Measurements from ENCODE around the gene ATXN7L1. TPM values are rescaled to one million over a fixed set of nuclear protein-coding genes. Genes with fewer than 3 reads are reported as not detected.

Gene ATXN7L1
- total and polyA plus RNA-seq, 2 of the 8 experiments (the other 6 are each of a cell fraction or from before 2014, with no cell fraction given) = 14.3 to 34.0 TPM

DNA sequence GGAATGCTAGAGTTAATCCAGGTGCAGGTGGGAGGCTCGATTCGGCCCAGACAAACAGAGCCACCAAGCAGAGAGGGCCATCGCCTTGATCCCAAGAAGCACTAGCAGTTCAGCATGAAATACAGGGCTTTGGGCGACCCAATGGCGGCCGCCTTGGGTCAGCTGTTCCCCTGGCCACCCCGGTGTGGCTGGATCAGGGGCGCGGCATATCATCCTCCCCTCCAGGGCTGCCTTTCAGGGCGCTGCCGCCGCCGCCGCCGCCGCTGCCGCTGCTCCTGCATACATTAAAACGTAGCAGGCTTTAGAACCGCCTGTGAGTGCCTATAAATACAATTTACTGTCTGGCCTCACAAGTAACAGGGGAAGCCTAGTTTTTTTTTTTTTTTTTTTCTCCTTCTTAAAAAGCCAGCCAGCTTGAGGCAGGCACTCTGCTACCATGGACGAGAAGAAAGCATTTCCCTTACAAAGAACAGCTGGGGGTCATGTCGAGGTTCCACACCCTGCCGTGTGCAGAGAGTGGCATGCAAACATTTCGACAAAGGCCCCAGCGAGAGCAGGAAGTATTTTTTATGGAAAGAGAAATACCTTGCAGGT lies 237.4 kb downstream of the ATXN7L1 start:
- Histone ChIP-seq H3K27me3 (replicated peaks in 1 of 4; ENCODE audit: control insufficient read depth in 3 of 4, extremely low read depth in 1 of 4, insufficient read depth in 3 of 4, low read length in 3 of 4) (no peaks in the 10 kb centered on the region), H2BK5ac (ENCODE audit: low read depth, low read length) (peak overlapping the region; percentile 100), H3K18ac (ENCODE audit: extremely low read depth, low read length) (peak overlapping the region; percentile 99), H4K91ac (replicated peaks; ENCODE audit: insufficient read length, low read length) (peak overlapping the region; percentile 98), H3K4ac (replicated peaks; ENCODE audit: insufficient read length, low read depth, low read length) (peak overlapping the region; percentile 98), H3K4me1 (replicated peaks in 1 of 4; ENCODE audit: control insufficient read depth in 3 of 4, insufficient read depth in 4 of 4, low read length in 3 of 4) (peaks cover 31 to 65% (median 39%) of the 10 kb centered on the region in 4 experiments), H3K9me3 (ENCODE audit: insufficient read depth in 2 of 2, low read depth in 1 of 2, low read length in 1 of 2) (no peaks in the 10 kb centered on the region), H3K27ac (ENCODE audit: low read depth, low read length) (peak overlapping the region; percentile 94), H4K5ac (ENCODE audit: insufficient read length, low read depth, low read length) (peak overlapping the region; percentile 89), H3K14ac (ENCODE audit: insufficient read length) (peak overlapping the region; percentile 2), H4K8ac (ENCODE audit: extremely low read depth, insufficient read depth, low read length) (peak overlapping the region; percentile 93; the same call in 1 of the 2 replicates), H3K79me2 (ENCODE audit: control insufficient read depth in 1 of 2, insufficient read depth in 2 of 2, low read length in 2 of 2) (peaks cover 0 to 42% of the 10 kb centered on the region in 2 experiments; a peak in 2 of 4 replicates), H3K23me2 (ENCODE audit: low read depth, low read length) (peaks cover 14% of the 10 kb centered on the region), H2AK5ac (ENCODE audit: low read depth, low read length) (peak overlapping the region; percentile 97; the same call in 1 of the 2 replicates), H3K36me3 (ENCODE audit: control insufficient read depth in 2 of 4, insufficient read depth in 4 of 4, low read length in 3 of 4) (peaks cover 0 to 24% (median 2%) of the 10 kb centered on the region in 4 experiments; a peak in 5 of 8 replicates), H3K9ac (replicated peaks in 1 of 4; ENCODE audit: extremely low read depth in 1 of 4, low read depth in 3 of 4, low read length in 3 of 4) (peak overlapping the region; percentile 56 to 88 (median 81)), H3K4me2 (ENCODE audit: insufficient read depth in 1 of 2, low read depth in 2 of 2, low read length in 2 of 2) (peak overlapping the region; percentile 82 to 84), H2BK15ac (ENCODE audit: low read length) (peak overlapping the region; percentile 66), H2BK20ac (ENCODE audit: low read length) (peak overlapping the region; percentile 89), H4K20me1 (replicated peaks in 1 of 2; ENCODE audit: control insufficient read depth in 1 of 2, insufficient read depth in 2 of 2, low read length in 2 of 2) (peaks cover 2 to 4% of the 10 kb centered on the region in 2 experiments), H2BK12ac (ENCODE audit: low read depth, low read length) (peak overlapping the region; percentile 99), H3K79me1 (ENCODE audit: low read depth, low read length) (0 out of 2 replicates have a peak, but pooled peaks cover 2% of the 10 kb centered on the region), H2AFZ (ENCODE audit: low read length) (peak overlapping the region; percentile 12; the same call in 1 of the 2 replicates), H3K23ac (ENCODE audit: insufficient read length) (no peak overlapping the region), H3K4me3 (ENCODE audit: extremely low read depth in 1 of 4, insufficient read depth in 2 of 4, low read depth in 3 of 4, low read length in 4 of 4) (peak overlapping the region; percentile 25 to 67 (median 59); a peak in 7 of 8 replicates), H2BK120ac (replicated peaks; ENCODE audit: low read depth, low read length) (peak overlapping the region; percentile 100), H3K56ac (replicated peaks; ENCODE audit: insufficient read length, low read depth, low read length) (peak overlapping the region; percentile 99)
- CTCF ChIA-PET (ENCODE audit: partially characterized antibody) = interaction anchor here (0.6 to 8.1 kb wide), 15 partner anchors 14 to 409 kb away, joined by 3 to 38 read pairs (median 3); no protein-coding TSS in a partner anchor
- POLR2A ChIA-PET (ENCODE audit: partially characterized antibody) = interaction anchor here (0.7 to 5.1 kb wide), 10 partner anchors 9 to 381 kb away, joined by 3 to 57 read pairs (median 6); no protein-coding TSS in a partner anchor
- DNase-seq (ENCODE audit: low read depth in 1 of 2, low spot score in 2 of 2) (peak; percentile 80 to 81), FAIRE-seq (peak; percentile 94)
- WGBS, 2 experiments (ENCODE audit: extremely low coverage in 1 of 2, insufficient coverage in 1 of 2, insufficient read length in 1 of 2, insufficient replicate concordance in 2 of 2, low coverage in 1 of 2, low lambda C conversion rate in 2 of 2, missing lambda C conversion rate in 1 of 2) = 1% methylated on average over 22 of the region's 24 CpGs; no CpG with 5 or more reads in 1 of the 2 experiments
- TF ChIP-seq, protein P1, sequence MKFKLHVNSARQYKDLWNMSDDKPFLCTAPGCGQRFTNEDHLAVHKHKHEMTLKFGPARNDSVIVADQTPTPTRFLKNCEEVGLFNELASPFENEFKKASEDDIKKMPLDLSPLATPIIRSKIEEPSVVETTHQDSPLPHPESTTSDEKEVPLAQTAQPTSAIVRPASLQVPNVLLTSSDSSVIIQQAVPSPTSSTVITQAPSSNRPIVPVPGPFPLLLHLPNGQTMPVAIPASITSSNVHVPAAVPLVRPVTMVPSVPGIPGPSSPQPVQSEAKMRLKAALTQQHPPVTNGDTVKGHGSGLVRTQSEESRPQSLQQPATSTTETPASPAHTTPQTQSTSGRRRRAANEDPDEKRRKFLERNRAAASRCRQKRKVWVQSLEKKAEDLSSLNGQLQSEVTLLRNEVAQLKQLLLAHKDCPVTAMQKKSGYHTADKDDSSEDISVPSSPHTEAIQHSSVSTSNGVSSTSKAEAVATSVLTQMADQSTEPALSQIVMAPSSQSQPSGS (IDR thresholded peaks at IDR 0.05; ENCODE audit: low read length) = peak; percentile 59; the same call in 1 of the 2 replicates
- TF ChIP-seq EP300 (IDR thresholded peaks at IDR 0.05; ENCODE audit: borderline replicate concordance in 1 of 2, low read depth in 2 of 2, low read length in 2 of 2) (peak in 1 of 2 experiments; percentile 74; a peak in 1 of 3 replicates), SP1 (IDR thresholded peaks at IDR 0.05; ENCODE audit: low read depth, low read length) (peak; percentile 49; the same call in 1 of the 2 replicates), RXRA (IDR thresholded peaks at IDR 0.05; ENCODE audit: insufficient read depth, low read depth, low read length) (no peak), SIN3A (conservative IDR thresholded peaks at IDR 0.05 in 1 of 2, IDR thresholded peaks at IDR 0.05 in 1 of 2; ENCODE audit: low read depth in 1 of 2, low read length in 2 of 2) (peak in 1 of 2 experiments; percentile 50; a peak in 1 of 4 replicates), PHF8 (conservative IDR thresholded peaks at IDR 0.05; ENCODE audit: low read depth, low read length) (no peak), TAF7 (optimal IDR thresholded peaks at IDR 0.05; ENCODE audit: borderline replicate concordance, low read depth, low read length) (no peak), MAFK (IDR thresholded peaks at IDR 0.05; ENCODE audit: low read depth, low read length) (no peak), TAF1 (IDR thresholded peaks at IDR 0.05; ENCODE audit: low read depth, low read length) (peak; percentile 58; the same call in 1 of the 2 replicates)

All from H1 (cell line).